Right atrium auricular region (tissue), 2 donors: Measurements from ENCODE around the gene ASH1L. TPM values are rescaled to one million over a fixed set of nuclear protein-coding genes. Genes with fewer than 3 reads are reported as not detected.

ENCODE experiments used
- DNase-seq: peaks from one replicate; pipeline ENCODE4 v3.0.0-alpha.2; 2019; ENCODE audit warnings: low spot score
- H3K27ac ChIP-seq, 2 donors: fragments of 200-600 bp; sonication (generic); 1 replicate in 1 of 2; 2 replicates in 1 of 2; pipeline ENCODE4 v1.5.1; 2016 to 2019
- H3K27me3 ChIP-seq, 2 donors: fragments of 200-600 bp; sonication (generic); one replicate each; pipeline versions ENCODE4 v1.5.1 to v1.6.0; 2017 to 2019
- H3K36me3 ChIP-seq: fragments of 200-600 bp; sonication (generic); one replicate; pipeline ENCODE4 v1.5.1; 2016
- H3K4me1 ChIP-seq, 2 donors: fragments of 200-600 bp; sonication (generic); one replicate each; pipeline versions ENCODE4 v1.5.1 to v1.6.0; 2017 to 2019
- H3K4me3 ChIP-seq, 2 donors: fragments of 200-600 bp; sonication (generic); 1 replicate in 1 of 2; 2 replicates in 1 of 2; pipeline ENCODE4 v1.5.1; 2017 to 2019; ENCODE audit warnings: mild to moderate bottlenecking in 1 of 2, moderate library complexity in 1 of 2
- H3K9me3 ChIP-seq, 2 donors: fragments of 200-600 bp; sonication (generic); one replicate each; pipeline ENCODE4 v1.5.1; 2019
- total RNA-seq, 2 donors: library from RNA; depleted of rRNA; stranded (reverse); fragments of >200 nt; gene quantifications; one replicate each; pipeline ENCODE4 v1.1.0, GENCODE V29; 2016
- TF ChIP-seq, protein P1 (sequence below), 2 donors: fragments of 200-600 bp; sonication (generic); IDR thresholded peaks; one replicate each; pipeline ENCODE4 v1.5.1; 2019; ENCODE audit warnings: antibody characterized with exemption in 2 of 2

Gene ASH1L
- total RNA-seq, 2 donors from 2014 or later, result 37.2 to 50.2 TPM

DNA sequence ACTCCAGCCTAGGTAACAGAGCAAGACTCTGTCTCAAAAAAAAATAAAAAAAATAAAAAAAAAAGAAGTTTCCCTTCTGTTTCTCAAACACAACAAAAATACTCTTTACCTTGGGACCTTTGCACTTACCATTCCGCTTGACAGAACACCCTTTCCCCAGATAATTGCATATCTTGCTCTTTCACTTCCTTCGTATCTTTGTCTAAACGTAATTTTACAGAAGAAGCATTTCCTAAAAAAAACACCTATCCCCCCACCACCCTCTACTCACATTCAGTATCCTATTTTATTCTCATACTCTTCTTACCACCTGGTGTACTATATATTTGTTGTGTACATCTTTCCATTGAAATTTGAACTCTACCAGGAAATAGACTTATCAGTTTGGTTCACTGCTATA is 32.7 kb downstream of the ASH1L start:
- DNase-seq, result no peak
- Histone ChIP-seq H3K9me3 (no peaks in the 10 kb centered on the region), H3K4me3 (no peak overlapping the region), H3K4me1 (peaks cover 0 to 17% of the 10 kb centered on the region in 2 donors), H3K36me3 (no peaks in the 10 kb centered on the region), H3K27ac (no peak overlapping the region), H3K27me3 (no peaks in the 10 kb centered on the region)
- TF ChIP-seq, protein P1, sequence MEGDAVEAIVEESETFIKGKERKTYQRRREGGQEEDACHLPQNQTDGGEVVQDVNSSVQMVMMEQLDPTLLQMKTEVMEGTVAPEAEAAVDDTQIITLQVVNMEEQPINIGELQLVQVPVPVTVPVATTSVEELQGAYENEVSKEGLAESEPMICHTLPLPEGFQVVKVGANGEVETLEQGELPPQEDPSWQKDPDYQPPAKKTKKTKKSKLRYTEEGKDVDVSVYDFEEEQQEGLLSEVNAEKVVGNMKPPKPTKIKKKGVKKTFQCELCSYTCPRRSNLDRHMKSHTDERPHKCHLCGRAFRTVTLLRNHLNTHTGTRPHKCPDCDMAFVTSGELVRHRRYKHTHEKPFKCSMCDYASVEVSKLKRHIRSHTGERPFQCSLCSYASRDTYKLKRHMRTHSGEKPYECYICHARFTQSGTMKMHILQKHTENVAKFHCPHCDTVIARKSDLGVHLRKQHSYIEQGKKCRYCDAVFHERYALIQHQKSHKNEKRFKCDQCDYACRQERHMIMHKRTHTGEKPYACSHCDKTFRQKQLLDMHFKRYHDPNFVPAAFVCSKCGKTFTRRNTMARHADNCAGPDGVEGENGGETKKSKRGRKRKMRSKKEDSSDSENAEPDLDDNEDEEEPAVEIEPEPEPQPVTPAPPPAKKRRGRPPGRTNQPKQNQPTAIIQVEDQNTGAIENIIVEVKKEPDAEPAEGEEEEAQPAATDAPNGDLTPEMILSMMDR (IDR thresholded peaks at IDR 0.05), result no peak

DNA sequence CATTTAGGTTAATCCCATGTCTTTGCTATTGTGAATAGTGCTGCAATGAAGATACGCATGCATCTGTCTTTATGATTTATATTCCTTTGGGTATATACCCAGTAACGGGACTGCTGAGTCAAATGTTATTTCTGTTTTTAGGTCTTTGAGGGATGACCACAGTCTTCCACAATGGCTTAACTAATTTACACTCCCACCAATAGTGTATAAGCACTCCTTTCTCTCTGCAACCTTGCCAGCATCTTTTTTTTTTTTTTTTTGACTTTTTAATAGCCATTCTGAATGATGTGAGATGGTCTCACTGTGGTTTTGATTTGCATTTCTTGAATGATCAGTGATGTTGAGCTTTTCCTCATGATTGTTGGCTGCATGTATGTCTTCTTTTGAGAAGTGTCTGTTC is 33.5 kb downstream of the ASH1L start:
- Histone ChIP-seq H3K27me3 (no peaks in the 10 kb centered on the region), H3K9me3 (no peaks in the 10 kb centered on the region), H3K36me3 (no peaks in the 10 kb centered on the region), H3K4me3 (no peak overlapping the region), H3K27ac (no peak overlapping the region), H3K4me1 (peaks cover 0 to 17% of the 10 kb centered on the region in 2 donors)
- TF ChIP-seq, protein P1 (IDR thresholded peaks at IDR 0.05), result no peak
- no peak for DNase-seq

DNA sequence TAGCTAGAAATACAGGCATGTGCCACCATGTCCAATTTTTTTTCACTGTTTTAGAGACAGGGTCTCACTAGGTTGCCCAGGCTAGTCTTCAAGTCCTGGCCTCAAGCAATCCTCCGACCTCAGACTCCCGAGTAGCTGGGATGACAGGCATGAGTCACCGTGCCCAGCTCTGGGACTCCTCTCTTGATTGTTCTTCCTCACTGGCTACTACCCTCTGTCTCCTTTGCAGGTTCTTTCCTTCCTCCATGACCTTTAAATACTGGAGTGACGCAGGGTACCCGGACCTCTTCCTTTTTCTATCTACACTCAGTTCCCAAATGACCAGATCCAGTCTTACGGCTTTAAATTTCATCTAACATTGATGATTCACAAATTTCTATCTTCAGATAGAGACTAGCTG is 34.9 kb downstream of the ASH1L start:
- Histone ChIP-seq H3K4me1 (peaks cover 0 to 17% of the 10 kb centered on the region in 2 donors), H3K27me3 (no peaks in the 10 kb centered on the region)
- TF ChIP-seq, protein P1 (IDR thresholded peaks at IDR 0.05), result no peak

DNA sequence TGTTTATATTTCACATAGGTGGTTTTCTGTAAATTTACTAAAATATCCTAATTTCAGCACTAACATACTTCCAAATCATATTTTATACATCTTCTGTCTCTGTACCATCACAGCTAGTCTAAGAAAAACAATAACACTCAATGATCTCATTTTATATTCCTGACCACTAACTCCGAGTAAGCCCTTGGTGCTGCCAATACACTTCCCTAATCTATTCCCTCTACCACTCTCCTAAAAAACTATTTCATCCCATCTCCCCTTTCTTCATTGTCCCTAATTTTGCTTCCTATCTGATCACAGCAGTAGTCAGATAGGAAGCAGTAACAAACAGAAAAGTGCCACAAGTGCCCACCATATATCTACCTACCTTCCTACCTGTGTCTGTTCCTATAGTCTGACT is 36.2 kb downstream of the ASH1L start:
- DNase-seq, result no peak
- TF ChIP-seq, protein P1 (IDR thresholded peaks at IDR 0.05), result no peak
- H3K27me3 ChIP-seq, result no peaks in the 10 kb centered on the region
- peaks cover 0 to 12% of the 10 kb centered on the region in 2 donors for H3K4me1 ChIP-seq
- no peaks in the 10 kb centered on the region for H3K36me3 ChIP-seq
- H3K4me3 ChIP-seq, result no peak overlapping the region
- no peak overlapping the region for H3K27ac ChIP-seq
- no peaks in the 10 kb centered on the region for H3K9me3 ChIP-seq

More for the DNA sequence above, 34.9 kb downstream of the ASH1L start:
- no peaks in the 10 kb centered on the region for H3K36me3 ChIP-seq
- H3K27ac ChIP-seq, result no peak overlapping the region
- H3K9me3 ChIP-seq, result no peaks in the 10 kb centered on the region
- no peak for DNase-seq
- no peak overlapping the region for H3K4me3 ChIP-seq

DNA sequence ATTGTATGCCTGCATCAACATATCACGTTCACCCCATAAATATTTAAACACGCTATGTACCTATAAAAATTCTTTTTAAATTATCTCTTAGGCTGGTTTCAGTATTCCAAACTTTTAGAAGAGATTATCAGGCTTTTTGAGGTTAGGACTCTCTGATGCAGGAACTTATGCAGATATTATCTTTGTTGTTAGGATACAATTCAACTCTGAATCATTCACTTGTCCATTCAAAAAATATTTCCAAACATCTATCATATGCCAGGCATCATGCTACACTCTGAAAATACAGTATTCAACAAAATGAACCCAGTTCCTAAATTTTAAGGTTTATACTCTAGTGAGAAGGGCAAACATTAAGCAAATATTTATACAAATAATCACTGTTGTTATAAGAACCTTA is 40.5 kb downstream of the ASH1L start:
- Histone ChIP-seq H3K36me3 (peaks cover 10% of the 10 kb centered on the region), H3K4me1 (no peaks in the 10 kb centered on the region), H3K27ac (no peak overlapping the region), H3K9me3 (no peaks in the 10 kb centered on the region), H3K27me3 (no peaks in the 10 kb centered on the region), H3K4me3 (no peak overlapping the region)
- TF ChIP-seq, protein P1 (IDR thresholded peaks at IDR 0.05), result no peak
- no peak for DNase-seq

DNA sequence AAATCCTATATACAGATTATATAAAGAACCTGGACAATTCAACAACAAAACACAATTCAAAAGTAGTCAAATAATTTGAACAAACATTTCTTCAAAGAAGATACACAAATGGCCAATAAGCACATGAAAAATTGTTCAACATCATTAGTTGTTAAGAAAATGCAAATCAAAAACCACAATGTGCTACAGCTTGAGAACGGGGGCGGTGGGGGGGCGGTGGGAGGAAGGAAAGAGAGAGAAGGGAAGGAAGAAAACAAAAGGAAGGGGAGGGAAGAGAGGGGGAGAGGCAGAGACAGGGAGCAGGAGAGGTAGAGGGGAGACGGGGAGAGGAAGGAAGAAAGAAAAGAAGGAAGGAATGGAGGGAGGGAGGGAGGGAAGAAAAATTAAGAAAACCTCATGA is 44.1 kb downstream of the ASH1L start:
- no peak for DNase-seq
- no peaks in the 10 kb centered on the region for H3K27me3 ChIP-seq
- H3K4me3 ChIP-seq, result no peak overlapping the region
- no peaks in the 10 kb centered on the region for H3K9me3 ChIP-seq
- TF ChIP-seq, protein P1 (IDR thresholded peaks at IDR 0.05), result no peak
- no peak overlapping the region for H3K27ac ChIP-seq
- H3K36me3 ChIP-seq, result peaks cover 10% of the 10 kb centered on the region
- no peaks in the 10 kb centered on the region for H3K4me1 ChIP-seq
